Measurements from ENCODE around the gene DNAH1.
A peak's percentile ranks its signal among the peaks of the same experiment; 100 is the strongest.

Gene DNAH1

DNA sequence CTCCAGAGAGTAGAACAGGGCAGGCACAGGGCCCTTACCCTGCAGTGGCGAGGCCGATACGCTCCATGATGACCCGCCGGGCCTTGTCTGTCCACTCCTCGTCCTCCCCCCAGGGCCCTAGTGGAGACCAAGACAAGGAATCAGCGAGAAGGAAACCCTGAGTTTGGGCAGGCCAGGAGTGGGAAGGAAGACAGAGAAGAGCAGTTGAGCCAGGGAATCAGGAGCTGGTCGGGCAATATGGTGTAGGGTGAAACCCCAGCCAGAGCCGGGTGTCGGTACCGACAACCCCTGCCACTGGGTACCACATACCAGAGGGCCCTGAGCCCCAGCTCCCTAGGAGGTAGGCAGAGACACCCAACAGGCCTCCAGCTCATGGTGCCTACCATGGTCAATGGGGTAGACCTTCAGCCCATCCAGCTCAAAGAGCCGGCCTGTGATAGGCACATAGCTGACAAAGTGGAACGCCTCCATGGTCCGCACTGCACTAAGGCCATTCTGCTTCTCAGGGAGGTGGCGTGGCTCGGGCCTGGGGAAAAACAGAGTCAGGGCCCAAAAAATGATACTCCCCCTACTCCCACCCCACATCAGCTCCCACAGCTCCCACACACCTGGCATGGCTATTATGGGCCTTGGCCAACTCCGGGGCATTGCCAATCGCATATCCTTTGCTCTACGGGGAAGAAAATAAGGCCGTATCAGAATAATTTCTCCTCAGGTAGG is 90.8 kb downstream of the DNAH1 start:
- no peak for DNase-seq

DNA sequence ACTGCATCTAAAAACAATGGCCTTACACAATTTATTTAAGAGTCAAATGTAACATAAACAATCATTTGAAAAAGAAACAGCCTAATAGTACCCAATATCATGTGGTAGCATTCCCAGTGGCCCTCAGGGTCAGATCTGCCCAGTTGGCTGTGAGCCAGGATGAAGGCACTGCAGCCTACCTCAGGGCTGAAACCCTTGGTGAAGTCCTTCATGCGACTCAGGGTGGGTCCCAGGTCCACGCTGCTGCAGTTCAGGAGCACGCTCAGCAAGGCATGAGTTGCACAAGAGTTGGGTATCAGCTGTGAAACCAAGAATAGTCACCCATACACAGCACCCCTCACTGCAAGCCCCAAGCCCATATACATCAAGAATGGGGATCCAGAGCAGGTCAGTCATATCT is 91.7 kb downstream of the DNAH1 start:
- DNase-seq = no peak

DNA sequence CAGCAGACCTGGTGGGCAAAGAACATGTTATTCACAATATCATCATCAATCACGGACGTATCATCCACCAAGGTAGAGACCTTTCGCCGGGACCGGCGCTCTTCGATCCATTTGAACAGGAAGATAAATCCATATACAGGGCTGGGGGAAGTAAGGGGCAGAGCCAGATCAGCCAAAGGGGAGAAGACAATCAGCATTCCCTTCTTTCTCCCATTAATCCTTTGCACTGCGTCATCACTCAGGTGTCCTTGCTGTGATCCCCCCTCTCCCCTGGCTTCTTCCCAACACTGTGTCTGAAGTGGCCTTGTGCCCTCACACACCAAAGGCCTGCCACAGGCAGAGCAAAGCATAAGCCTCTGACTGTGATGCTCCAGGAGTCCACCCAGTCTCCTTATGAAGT is 92.3 kb downstream of the DNAH1 start:
- no peak for DNase-seq

DNA sequence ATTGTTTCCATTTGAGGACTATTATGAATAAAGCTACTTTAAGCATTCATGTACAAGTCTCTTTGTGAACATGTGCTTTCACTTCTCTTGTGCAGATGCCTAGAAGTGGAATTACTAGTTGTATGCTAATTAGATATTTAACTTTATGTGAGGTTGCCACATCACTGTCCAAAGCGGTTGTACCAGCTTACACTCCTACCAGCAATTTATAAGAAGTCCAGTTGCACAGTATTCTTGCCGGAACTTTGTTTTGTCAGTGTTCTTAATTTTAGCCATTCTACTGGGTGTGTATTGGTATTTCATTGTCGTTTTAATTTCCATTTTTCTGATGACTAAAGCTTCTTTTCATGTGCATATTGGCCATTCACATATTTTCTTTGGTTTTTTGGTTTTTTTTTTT is 99.7 kb downstream of the DNAH1 start:
- DNase-seq = no peak

DNA sequence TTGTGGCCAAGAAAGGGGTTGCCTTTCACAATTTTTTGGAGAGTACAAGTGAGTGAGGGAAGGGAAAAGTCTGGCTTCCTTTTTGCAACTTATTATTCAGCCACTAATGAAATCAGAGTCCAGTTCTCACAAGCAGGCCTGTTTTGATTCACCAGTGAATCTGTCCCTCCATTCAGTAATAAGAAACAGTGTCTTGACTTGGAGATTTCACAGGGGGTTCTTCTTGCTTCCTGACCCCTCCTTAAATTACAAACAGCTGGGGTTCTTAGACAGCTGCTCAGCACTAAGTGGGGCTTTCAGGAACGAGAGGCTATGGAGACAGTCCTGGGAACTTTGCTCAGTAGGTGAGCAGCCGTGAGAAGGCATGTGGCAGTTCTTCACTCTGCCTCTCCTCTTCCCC is 104.3 kb downstream of the DNAH1 start:
- DNase-seq = no peak

DNA sequence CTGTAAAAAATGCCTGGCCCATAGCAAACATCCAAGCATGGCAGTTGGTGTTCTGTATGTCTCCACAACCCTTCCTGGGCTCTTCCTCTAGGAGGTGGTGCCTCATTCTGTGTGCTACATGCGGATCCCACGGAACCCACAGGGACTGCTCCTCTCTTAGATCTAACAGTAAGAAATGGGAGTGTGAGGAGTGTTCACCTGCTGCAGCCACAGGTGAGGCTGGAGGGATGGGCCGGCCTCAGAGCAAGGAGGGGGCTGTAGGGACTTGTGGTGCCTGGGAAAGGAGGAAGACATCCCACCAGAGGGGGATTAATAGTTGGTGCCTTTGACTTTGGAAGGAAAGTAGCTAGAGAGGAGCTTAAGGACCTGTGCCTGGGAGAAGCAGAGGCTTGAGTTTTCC is 106.5 kb downstream of the DNAH1 start:
- no peak for DNase-seq

DNA sequence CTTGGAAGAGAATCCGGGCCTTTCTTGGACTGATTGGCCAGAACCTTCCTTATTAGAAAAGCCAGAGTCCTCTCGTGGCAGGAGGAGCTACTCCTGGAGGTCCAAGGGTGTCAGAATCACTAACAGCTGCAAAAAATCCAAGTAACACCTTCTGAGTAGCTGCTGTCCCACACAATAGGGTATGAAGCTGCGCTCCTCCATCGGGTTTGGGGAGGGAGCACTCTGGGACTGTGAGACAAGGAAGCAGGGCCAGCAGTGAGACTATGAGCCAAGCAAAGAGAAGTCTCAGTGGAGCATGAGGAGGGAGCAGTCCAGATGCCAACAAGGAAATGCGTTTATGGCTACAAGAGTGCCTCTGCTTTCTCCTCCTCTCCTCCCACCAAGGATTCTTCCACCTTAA is 107.1 kb downstream of the DNAH1 start:
- no peak for DNase-seq

DNA sequence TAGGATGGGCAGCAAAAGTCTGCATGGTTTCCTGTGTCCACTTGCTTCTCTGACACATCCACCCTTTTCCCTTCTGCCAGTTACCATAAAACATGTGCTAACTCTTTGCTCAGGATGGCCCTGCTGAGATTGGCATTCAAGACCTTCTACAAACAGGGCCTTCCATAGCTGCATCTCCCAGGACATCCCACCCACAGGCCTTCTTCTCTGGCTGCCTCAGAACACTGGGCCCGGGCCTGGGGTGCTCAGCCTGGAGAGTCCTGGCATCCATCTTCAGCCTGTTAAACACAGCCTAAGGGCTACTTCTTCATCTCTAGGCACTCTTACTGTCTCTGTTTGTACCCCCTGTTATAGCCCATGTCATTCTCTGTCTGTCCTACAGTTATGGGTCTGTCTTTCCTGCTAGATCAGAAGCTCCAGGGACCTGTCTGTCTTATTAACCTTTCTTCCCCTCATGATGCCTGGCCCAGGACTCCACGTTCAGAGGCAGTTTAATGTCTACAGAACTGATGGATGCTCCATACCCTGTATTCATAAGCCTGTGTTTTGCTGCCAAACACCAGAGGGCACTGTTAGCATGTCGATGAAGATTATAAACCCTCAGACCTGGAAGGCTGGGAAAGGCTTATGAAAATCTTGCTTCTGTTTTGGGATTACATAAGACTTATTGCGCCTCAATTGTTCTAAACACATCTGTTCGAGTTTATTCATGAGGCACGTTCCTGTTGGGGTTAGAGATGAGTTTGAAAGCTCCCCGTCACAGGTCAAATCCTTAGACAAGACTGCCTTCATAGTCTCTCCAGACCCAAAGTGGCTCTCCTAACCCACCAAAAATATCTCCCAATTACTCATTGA is 112.3 kb downstream of the DNAH1 start:
- peak; percentile 57 for DNase-seq

DNA sequence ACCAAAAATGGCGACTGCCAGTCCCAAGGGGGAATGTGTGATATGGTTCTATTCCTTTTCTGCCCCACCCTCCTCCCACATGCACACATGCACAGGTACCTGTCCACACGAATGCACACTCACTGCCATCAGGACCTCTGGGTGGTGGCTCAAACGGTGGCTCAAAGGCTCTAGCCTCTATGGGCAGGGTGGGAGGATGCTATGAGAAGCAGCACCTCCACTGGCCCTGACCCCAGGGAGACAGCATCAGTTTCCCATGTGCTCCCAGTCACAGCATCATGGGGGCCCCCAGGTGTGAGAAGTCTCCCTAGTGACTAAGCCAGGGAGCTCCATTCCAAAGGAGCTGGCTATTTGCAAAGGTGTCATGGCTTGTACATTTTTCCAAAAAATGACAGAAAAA is 112.9 kb downstream of the DNAH1 start:
- no peak for DNase-seq

DNA sequence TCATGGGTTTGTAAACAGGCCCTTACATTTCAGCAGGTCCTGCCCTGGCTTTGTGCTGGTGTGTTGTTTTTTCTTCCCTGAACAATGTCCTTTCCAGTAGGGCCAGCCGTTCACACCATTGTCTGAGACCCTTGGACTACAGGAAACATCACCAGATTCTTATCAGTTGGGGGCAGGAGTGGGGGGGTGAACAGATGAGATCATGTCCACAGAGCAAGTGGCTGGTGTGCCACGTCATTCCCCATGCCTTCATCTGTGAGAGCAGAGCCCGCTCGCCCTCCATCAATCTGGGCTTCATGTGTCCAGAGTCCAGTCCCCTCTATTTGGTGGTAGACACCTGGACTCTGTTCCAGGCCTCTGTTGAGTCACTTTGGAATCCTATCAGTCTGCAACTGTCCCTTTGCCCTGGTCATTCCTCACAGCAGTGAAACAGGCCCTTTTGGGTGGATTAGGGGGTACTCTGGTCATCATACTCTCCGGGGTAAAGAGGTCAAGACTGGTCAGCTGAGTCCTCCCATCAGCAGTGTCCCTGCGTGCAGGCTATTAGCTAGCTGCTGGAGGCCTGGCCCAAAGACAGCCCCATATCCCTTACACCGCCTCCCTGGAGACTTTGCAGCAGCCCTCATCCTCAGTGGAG is 113.8 kb downstream of the DNAH1 start:
- DNase-seq = no peak

DNA sequence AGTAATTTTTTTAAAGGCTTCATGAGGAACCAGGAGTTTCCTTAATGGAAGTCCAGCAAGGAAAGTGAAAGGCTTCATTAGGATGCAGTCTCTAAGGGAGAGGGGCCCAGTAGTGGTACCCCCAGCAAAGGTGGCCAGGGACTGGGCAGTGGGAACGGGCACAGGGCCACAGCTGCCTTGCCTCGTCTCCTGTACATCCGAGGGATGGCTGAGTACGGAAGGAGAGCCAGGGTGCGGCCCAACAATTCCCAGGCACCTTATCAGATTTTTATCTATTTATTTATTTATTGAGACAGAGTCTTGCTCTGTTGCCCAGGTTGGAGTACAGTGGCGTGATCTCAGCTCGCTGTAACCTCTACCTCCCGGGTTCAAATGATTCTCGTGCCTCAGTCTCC is 114.3 kb downstream of the DNAH1 start:
- DNase-seq = no peak

DNA sequence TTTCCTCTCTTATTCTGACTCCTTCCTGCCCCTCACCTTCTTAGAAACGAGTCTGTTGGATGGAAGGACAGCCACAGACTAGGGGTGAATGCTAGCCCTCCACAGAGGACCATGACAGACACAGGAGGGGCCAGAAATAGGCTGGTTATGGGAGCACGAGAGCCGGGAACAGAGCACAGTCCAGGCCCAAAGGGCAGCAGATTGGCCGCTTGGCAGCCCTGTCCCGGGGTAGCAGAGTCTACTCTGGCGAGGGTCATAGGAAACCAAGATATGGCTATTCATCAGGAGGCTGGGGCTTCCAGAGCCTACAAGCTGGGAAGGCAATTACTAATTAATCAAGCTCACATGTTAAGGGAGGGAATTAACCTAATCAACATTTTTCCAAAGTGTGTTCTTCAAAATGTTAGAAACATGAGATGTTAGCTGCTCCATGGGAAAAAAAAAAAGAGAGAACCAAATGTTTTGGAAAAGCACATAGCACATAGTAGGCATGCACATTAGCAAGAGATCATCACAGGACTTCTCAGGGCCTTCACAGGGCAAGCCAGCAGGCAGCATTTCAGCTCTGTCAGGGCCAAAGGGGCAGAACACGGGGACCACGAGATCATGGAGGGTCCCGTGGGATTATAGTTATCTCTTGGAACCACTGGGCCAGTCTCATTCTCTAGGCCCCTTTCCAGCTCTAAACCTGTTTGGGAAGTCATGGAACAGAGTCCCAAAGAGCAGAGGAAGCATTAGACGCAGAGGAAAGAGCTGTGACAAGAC is 115.5 kb downstream of the DNAH1 start:
- DNase-seq = no peak

DNA sequence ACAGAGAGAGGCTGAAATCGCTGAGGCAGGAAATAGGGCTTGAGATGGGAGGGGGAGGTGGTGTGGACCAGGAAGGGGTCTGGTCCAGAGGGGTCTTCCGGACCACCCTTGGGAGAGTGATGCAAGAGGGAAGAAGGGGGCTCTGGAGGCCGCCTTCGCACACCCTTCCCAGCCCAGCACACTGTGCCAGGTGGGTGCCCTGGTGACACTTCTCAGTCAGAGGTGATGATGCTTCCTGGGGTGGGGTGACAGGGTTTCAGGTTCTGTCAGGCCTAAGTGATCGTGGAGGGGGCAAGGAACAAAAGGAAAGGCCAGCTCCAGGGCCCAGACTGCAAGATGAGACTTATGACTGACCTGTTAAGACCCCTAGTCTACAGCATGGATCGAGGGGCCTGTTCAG is 116.1 kb downstream of the DNAH1 start:
- DNase-seq = no peak

DNA sequence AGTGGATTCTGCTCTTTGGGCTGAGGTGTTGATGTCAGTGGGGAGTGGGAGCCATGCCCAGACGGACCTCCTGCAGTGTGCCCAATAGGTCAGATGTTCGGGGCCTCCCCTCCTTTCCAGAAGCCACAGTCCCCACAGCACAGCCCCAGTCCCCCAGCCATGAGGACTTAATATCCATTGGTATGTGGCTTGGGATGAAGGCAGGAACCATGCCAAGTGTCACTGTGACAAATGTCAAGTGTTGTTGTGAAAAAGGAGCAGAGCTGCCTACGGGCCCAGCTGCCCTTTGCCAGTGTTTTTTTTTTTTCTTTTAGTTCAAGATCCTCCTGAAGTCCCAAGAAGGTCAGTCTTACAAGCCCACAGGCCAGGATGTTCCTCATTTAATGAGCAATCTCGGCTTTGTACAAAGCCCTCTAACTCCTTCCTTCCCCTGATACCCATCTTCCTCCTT is 116.6 kb downstream of the DNAH1 start:
- no peak for DNase-seq

DNA sequence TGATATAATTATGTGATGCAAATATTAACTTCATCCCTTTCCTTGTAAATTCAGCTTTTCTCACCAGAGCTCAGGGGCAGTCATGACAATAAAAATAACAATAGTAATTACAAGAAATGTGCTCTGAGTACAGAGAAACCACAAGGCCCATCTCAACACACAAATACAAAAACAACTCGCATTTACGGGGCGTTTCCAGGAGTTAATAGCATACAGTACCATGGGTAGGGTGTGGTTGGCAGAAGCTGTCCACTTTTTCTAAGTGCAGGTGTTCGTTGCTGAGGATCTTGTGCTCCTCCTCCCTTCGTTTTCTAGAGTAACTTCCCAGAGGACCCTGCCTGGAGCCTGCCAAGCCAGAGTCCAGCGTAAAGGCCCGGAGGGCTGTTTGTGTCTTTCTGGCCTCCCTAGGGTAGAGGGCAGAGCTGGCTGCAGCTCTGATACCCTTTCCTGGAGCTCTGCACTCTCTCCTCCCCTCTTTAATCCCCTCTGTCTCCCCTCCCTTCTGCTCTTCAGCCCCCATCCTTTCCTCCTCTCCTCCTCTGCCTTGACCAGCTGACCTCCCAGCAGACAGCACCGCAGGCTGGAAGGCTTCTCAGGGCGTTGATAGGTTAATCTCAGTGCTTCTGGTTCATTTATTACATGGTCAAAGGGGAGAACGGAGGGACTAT is 117.3 kb downstream of the DNAH1 start:
- no peak for DNase-seq

DNA sequence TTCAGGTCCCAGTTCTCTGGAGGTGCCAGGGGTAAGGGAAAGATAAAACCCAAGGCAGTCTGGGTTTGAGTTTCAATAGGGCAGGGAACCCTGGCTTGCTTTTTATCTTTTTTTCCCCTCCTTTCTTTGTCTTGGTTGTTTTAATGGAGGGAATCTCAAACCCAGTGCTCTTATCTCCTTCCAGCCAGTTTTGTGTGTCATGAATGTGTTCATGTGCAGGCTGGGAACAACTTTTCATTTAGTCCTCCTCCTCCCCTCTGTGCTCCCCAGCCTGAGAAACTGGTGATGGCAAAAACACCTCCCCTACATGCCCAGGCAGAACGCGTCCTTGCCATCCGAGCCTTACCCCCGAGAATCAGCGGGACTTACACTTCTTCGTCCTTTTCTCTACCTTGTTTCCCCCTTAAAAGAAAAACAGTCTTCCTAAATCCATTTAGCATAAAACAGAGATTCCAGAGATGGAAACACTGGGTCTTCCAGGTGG is 117.9 kb downstream of the DNAH1 start:
- no peak for DNase-seq

DNA sequence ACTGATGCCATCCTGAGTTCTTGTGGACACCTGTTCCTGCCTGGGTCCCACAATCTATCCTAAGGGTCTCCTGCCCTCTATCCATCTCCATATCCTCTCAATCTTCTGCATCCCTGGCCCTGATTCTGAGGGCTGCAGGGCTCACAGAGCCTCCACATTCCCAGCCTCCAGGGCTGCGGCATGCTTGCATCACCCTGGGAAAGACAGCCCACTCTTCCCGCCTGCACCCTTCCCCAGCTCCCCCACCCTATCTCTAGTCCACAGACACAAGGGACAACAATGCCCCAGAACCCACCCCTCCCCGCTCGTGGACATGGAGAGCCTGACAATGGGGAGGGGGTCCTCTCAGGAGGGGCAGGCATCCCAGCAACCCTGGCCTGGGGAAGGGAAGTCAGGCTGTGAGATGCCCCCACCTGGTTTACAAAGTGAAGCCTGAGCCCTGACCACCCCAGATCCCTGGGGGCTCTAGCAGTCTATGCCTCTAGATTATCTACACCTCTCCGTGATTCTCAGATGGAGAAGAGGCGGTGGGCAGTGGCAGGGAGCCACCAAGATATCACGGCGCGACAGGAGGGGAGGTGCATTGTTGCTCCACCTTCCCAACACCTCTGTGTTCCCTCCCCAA is 118.5 kb downstream of the DNAH1 start:
- no peak for DNase-seq

DNA sequence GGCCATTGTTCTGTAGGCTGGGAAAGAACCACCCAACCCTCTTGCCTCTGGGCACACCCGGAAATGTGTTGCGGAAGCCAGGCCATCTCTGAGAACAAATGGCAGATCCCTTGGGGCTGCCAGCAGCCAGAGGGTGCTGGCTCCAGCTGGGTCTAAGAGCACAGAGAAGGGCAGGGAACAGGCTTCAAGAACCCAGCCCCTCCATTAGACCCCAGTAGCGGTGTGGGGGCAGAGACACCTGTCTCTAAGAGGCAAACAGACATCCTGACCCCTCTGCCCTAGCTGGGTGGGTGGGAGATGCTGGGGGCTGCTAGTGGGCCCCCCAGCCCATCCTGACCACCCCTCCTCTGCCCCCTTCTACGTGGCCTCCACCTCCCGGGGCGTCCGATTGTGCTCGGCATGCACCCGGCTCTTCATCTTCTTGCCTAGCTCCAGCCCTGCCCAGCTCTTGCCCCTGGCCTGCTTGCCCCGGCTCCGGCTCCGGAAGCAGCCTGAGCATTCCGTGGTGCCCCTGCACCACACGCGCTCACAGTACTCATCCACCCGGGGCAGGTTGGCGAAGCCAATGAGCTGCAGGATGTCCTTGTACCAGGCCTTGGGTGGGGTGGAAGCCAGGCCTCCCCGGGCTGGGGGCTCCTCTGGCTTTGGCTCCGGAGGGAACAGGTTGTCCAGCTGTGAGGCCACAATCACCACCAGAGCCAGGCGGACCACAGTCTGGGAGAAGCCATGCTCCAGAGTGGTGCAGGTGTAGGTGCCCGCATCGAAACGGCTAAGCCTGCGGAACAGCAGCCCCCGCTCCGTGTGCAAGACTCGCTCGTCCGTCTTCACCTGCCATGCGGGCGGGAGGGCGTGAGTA is 119.4 kb downstream of the DNAH1 start:
- no peak for DNase-seq

DNA sequence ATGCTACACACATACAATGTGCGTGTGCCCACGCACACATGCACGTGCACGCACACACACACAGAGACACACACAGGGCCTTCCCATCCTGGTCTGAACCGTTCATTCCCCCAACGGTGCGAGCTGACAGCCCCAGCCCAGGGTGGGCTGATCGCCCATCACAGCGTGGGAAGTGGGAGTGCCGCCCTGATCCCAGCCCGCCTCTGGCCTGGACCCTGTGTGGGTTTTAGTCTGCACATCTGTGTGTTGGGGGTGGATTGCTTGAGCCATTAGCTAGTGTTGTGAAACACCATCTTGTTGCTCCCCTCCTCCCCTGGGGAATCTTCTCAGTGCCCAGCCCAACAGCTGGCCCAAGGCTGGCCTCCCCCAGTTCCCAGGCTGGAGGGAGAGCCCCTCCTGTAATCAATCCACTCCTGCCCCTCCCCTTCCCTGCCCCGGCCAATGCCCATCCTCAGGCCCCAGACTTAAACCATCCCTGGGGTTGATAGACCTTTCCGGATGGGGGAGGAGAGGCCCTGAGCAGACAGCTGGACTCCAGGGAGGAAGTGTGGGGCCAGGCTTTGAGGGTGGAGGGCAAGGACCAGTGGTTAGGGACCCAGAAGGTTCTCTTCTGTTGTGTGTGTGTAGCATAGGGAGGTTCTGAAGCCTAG is 120.5 kb downstream of the DNAH1 start:
- DNase-seq = no peak

DNA sequence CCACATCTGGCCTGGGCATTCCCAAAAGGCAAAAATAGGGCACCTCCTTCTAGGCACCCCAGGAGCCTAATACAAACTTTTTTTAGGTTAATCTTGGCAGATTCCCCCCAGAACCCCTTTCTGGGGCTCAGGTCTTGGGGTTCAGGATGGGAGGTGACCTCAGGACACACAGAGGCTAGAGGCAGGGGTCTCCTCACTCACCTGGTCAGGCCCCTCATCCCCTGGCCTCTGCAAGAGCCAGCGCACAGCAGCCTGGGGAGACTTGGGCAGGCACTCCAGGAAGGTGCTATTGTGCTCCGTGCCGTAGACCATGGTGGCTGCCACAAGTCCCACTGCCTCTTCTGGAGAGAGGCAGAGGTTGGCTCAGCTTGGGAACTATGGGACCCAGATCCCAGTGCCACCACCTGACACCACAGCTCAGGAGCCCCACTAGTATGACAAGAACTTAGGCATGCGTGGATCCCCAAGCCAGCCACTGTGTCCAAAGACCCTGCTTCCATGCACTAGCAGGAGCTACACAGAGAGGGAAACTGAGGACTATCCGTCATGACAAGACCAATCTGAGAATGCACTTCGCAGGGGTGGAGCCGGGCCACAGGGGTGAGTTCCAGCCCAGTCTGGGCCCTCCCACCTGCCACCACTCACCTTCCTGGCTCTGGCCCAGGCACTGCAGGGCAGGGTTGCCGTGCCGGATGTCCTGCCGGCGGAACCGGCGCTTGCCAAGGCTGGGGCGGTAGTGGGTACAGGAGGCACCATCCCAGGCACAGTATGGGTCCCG is 121.4 kb downstream of the DNAH1 start:
- no peak for DNase-seq
